Activated T-cell treated with anti-CD3 and anti-CD28 coated beads, Interleukin-2, amount 50 U/mL, for 24 hours (primary cell): ENCODE results near the gene TNFAIP8L3.

Experiments used
- DNase-seq: peaks from one replicate; pipeline ENCODE4 v3.0.0-alpha.2; 2020
- H3K27ac Mint-ChIP-seq: 2 replicates; pipeline ENCODE4 v1.8.0; 2020; ENCODE audit warnings: mild to moderate bottlenecking, mixed read lengths
- H3K27me3 Mint-ChIP-seq: 2 replicates; pipeline ENCODE4 v1.8.0; 2020; ENCODE audit warnings: mixed read lengths
- H3K36me3 Mint-ChIP-seq: 2 replicates; pipeline ENCODE4 v1.8.0; 2020; ENCODE audit warnings: low read depth, mixed read lengths
- H3K4me1 Mint-ChIP-seq: 2 replicates; pipeline ENCODE4 v1.8.0; 2020; ENCODE audit warnings: low read depth, mixed read lengths
- H3K4me3 Mint-ChIP-seq: 2 replicates; pipeline ENCODE4 v1.8.0; 2020; ENCODE audit warnings: mild to moderate bottlenecking, moderate library complexity, mixed read lengths
- H3K9me3 Mint-ChIP-seq: 2 replicates; pipeline ENCODE4 v1.8.0; 2020; ENCODE audit warnings: mixed read lengths

Gene TNFAIP8L3

GRCh38 chr15:51104512-51104911 lies 9.8 kb upstream of the TNFAIP8L3 start:
- Mint-ChIP-seq H3K36me3 (no peaks in the 10 kb centered on the region), H3K27ac (no peak overlapping the region), H3K9me3 (no peaks in the 10 kb centered on the region), H3K27me3 (peaks cover 32% of the 10 kb centered on the region), H3K4me3 (no peak overlapping the region), H3K4me1 (no peaks in the 10 kb centered on the region)
- no peak for DNase-seq

- peaks cover 35% of the 10 kb centered on the region for H3K27me3 Mint-ChIP-seq
- no peaks in the 10 kb centered on the region for H3K36me3 Mint-ChIP-seq
- no peaks in the 10 kb centered on the region for H3K9me3 Mint-ChIP-seq
These were observed 8.6 kb upstream of the TNFAIP8L3 start for GRCh38 chr15:51103330-51103729.

GRCh38 chr15:51100785-51101489 lies 6.2 kb upstream of the TNFAIP8L3 start:
- DNase-seq: no peak

More at GRCh38 chr15:51103330-51103729, 8.6 kb upstream of the TNFAIP8L3 start:
- no peak for DNase-seq
- Mint-ChIP-seq H3K4me3 (no peak overlapping the region), H3K27ac (no peak overlapping the region), H3K4me1 (no peaks in the 10 kb centered on the region)

GRCh38 chr15:51099185-51099584 lies 4.5 kb upstream of the TNFAIP8L3 start:
- no peak for DNase-seq
- peaks cover 2% of the 10 kb centered on the region for H3K4me1 Mint-ChIP-seq
- H3K27me3 Mint-ChIP-seq: peaks cover 60% of the 10 kb centered on the region
- no peaks in the 10 kb centered on the region for H3K9me3 Mint-ChIP-seq
- no peak overlapping the region for H3K27ac Mint-ChIP-seq
- no peak overlapping the region for H3K4me3 Mint-ChIP-seq
- H3K36me3 Mint-ChIP-seq: no peaks in the 10 kb centered on the region

More at GRCh38 chr15:51100785-51101489, 6.2 kb upstream of the TNFAIP8L3 start:
- Mint-ChIP-seq H3K4me1 (no peaks in the 10 kb centered on the region), H3K27me3 (peaks cover 55% of the 10 kb centered on the region), H3K9me3 (no peaks in the 10 kb centered on the region), H3K36me3 (no peaks in the 10 kb centered on the region), H3K4me3 (no peak overlapping the region), H3K27ac (no peak overlapping the region)

GRCh38 chr15:51098331-51098619 lies 3.6 kb upstream of the TNFAIP8L3 start:
- H3K4me3 Mint-ChIP-seq: no peak overlapping the region
- H3K27me3 Mint-ChIP-seq: peaks cover 65% of the 10 kb centered on the region
- H3K9me3 Mint-ChIP-seq: no peaks in the 10 kb centered on the region
- no peaks in the 10 kb centered on the region for H3K36me3 Mint-ChIP-seq
- peaks cover 9% of the 10 kb centered on the region for H3K4me1 Mint-ChIP-seq
- DNase-seq: no peak
- H3K27ac Mint-ChIP-seq: no peak overlapping the region

GRCh38 chr15:51097553-51098330 lies 3.0 kb upstream of the TNFAIP8L3 start:
- DNase-seq: no peak
- Mint-ChIP-seq H3K4me1 (peaks cover 9% of the 10 kb centered on the region), H3K27me3 (peaks cover 67% of the 10 kb centered on the region), H3K36me3 (no peaks in the 10 kb centered on the region), H3K27ac (no peak overlapping the region), H3K4me3 (no peak overlapping the region), H3K9me3 (no peaks in the 10 kb centered on the region)

- Mint-ChIP-seq H3K27ac (no peak overlapping the region), H3K36me3 (no peaks in the 10 kb centered on the region), H3K9me3 (no peaks in the 10 kb centered on the region), H3K4me3 (no peak overlapping the region), H3K4me1 (peaks cover 9% of the 10 kb centered on the region), H3K27me3 (peaks cover 73% of the 10 kb centered on the region)
- DNase-seq: no peak
These were observed 2.3 kb upstream of the TNFAIP8L3 start for GRCh38 chr15:51096976-51097375.

- peaks cover 81% of the 10 kb centered on the region for H3K27me3 Mint-ChIP-seq
- H3K4me3 Mint-ChIP-seq: no peak overlapping the region
- H3K36me3 Mint-ChIP-seq: no peaks in the 10 kb centered on the region
- H3K9me3 Mint-ChIP-seq: no peaks in the 10 kb centered on the region
- DNase-seq: no peak
- H3K27ac Mint-ChIP-seq: no peak overlapping the region
- H3K4me1 Mint-ChIP-seq: peaks cover 9% of the 10 kb centered on the region
These were observed 1.1 kb upstream of the TNFAIP8L3 start for GRCh38 chr15:51095681-51096331.

GRCh38 chr15:51093839-51094605 lies 684 bp downstream of the TNFAIP8L3 start:
- peak overlapping the region; percentile 60 for H3K4me3 Mint-ChIP-seq
- no peaks in the 10 kb centered on the region for H3K36me3 Mint-ChIP-seq
- no peaks in the 10 kb centered on the region for H3K9me3 Mint-ChIP-seq
- H3K27ac Mint-ChIP-seq: no peak overlapping the region
- peaks cover 89% of the 10 kb centered on the region for H3K27me3 Mint-ChIP-seq
- H3K4me1 Mint-ChIP-seq: peaks cover 9% of the 10 kb centered on the region
- DNase-seq: no peak

GRCh38 chr15:51093488-51093838 lies 1.2 kb downstream of the TNFAIP8L3 start:
- H3K4me3 Mint-ChIP-seq: peak overlapping the region; percentile 60
- H3K27ac Mint-ChIP-seq: no peak overlapping the region
- no peaks in the 10 kb centered on the region for H3K9me3 Mint-ChIP-seq
- DNase-seq: no peak
- H3K27me3 Mint-ChIP-seq: peaks cover 90% of the 10 kb centered on the region
- H3K36me3 Mint-ChIP-seq: no peaks in the 10 kb centered on the region
- H3K4me1 Mint-ChIP-seq: peaks cover 9% of the 10 kb centered on the region

- DNase-seq: no peak
- Mint-ChIP-seq H3K4me3 (no peak overlapping the region), H3K27ac (no peak overlapping the region)
These were observed 2.1 kb downstream of the TNFAIP8L3 start for GRCh38 chr15:51092480-51093040.

GRCh38 chr15:51090753-51091152 lies 4.0 kb downstream of the TNFAIP8L3 start:
- H3K27me3 Mint-ChIP-seq: peaks cover 75% of the 10 kb centered on the region
- no peak overlapping the region for H3K4me3 Mint-ChIP-seq
- no peak overlapping the region for H3K27ac Mint-ChIP-seq
- H3K4me1 Mint-ChIP-seq: peaks cover 9% of the 10 kb centered on the region
- no peaks in the 10 kb centered on the region for H3K36me3 Mint-ChIP-seq
- no peaks in the 10 kb centered on the region for H3K9me3 Mint-ChIP-seq
- no peak for DNase-seq

More at GRCh38 chr15:51092480-51093040, 2.1 kb downstream of the TNFAIP8L3 start:
- Mint-ChIP-seq H3K36me3 (no peaks in the 10 kb centered on the region), H3K27me3 (peaks cover 85% of the 10 kb centered on the region), H3K9me3 (no peaks in the 10 kb centered on the region), H3K4me1 (peaks cover 9% of the 10 kb centered on the region)

- Mint-ChIP-seq H3K4me1 (peaks cover 8% of the 10 kb centered on the region), H3K36me3 (no peaks in the 10 kb centered on the region), H3K4me3 (no peak overlapping the region), H3K27ac (no peak overlapping the region), H3K27me3 (peaks cover 67% of the 10 kb centered on the region), H3K9me3 (no peaks in the 10 kb centered on the region)
- no peak for DNase-seq
These were observed 4.8 kb downstream of the TNFAIP8L3 start for GRCh38 chr15:51089699-51090453.

- H3K4me3 Mint-ChIP-seq: no peak overlapping the region
- DNase-seq: no peak
- no peak overlapping the region for H3K27ac Mint-ChIP-seq
- no peaks in the 10 kb centered on the region for H3K36me3 Mint-ChIP-seq
- H3K27me3 Mint-ChIP-seq: peaks cover 62% of the 10 kb centered on the region
- H3K9me3 Mint-ChIP-seq: no peaks in the 10 kb centered on the region
- H3K4me1 Mint-ChIP-seq: peaks cover 6% of the 10 kb centered on the region
These were observed 5.7 kb downstream of the TNFAIP8L3 start for GRCh38 chr15:51089041-51089440.
